ENCODE data around the gene OR2C3. TPM values are rescaled to one million over a fixed set of nuclear protein-coding genes. Genes with fewer than 3 reads are reported as not detected.

The OR2C3 gene
- total RNA-seq, 2 donors from 2014 or later = not detected

DNA sequence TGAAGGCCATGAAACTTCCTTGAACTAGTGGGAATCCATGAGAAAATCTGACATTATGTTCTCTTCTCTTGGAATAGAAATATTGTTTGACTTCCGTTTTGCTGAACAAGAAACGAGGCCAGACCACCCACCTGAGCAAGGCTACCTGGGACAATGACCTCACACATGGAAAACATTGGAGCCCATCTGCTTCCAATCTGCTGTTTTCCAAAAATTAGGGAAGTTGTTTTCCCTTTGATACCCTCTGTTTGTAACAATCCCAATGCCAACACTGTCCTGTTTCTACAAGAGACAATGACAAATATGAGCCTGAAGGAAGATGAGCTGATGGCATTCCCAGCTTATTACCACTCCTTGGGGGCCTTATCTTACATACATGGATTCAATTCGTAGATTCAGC is 29.4 kb downstream of the OR2C3 start:
- Histone ChIP-seq H3K4me3 (no peak overlapping the region), H3K27ac (no peak overlapping the region), H3K36me3 (no peaks in the 10 kb centered on the region), H3K9me3 (no peaks in the 10 kb centered on the region), H3K4me1 (no peaks in the 10 kb centered on the region), H3K27me3 (no peaks in the 10 kb centered on the region)
- TF ChIP-seq, protein P1, sequence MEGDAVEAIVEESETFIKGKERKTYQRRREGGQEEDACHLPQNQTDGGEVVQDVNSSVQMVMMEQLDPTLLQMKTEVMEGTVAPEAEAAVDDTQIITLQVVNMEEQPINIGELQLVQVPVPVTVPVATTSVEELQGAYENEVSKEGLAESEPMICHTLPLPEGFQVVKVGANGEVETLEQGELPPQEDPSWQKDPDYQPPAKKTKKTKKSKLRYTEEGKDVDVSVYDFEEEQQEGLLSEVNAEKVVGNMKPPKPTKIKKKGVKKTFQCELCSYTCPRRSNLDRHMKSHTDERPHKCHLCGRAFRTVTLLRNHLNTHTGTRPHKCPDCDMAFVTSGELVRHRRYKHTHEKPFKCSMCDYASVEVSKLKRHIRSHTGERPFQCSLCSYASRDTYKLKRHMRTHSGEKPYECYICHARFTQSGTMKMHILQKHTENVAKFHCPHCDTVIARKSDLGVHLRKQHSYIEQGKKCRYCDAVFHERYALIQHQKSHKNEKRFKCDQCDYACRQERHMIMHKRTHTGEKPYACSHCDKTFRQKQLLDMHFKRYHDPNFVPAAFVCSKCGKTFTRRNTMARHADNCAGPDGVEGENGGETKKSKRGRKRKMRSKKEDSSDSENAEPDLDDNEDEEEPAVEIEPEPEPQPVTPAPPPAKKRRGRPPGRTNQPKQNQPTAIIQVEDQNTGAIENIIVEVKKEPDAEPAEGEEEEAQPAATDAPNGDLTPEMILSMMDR (IDR thresholded peaks at IDR 0.05) = no peak
- DNase-seq (ENCODE audit: low spot score) = no peak

GRCh38 chr1:247500865-247501264 is 35.4 kb downstream of the OR2C3 start:
- Histone ChIP-seq H3K36me3 (no peaks in the 10 kb centered on the region), H3K27ac (no peak overlapping the region), H3K27me3 (no peaks in the 10 kb centered on the region), H3K9me3 (no peaks in the 10 kb centered on the region), H3K4me1 (no peaks in the 10 kb centered on the region), H3K4me3 (no peak overlapping the region)
- TF ChIP-seq, protein P1 (IDR thresholded peaks at IDR 0.05) = no peak
- DNase-seq (ENCODE audit: low spot score) = no peak

DNA sequence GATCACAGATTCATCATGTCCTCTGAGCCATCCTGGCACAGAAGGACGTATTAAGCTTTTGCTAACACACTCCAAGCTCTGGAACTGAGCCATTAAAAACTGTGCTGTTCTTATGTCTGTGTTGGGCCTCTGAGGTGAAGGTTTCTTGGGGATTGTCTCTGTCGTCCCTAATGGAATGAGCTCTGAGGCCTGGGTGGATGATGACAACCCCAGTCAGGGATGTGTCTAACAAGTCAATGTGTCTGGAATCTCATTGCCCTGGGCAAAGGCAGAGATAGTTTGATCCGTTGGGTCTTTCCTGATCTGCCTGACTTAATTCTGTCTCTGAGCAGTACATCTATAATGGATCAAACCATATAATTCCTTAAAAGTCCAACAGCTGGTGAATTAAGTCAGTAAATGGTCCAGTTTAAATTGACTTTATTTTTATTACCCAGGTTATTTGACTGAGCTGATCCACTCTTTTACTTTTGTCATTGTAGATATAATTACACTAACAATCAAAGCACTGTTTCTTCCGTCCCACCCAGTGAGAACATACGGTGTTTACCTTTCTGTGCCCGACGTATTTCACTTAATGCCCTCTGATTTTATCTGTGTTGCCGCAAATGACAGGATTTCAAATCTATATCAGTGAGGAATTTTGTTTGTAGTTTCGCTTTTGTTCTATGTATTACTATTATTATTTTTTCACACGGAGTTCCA is 39.5 kb downstream of the OR2C3 start:
- H3K36me3 ChIP-seq = no peaks in the 10 kb centered on the region
- H3K27ac ChIP-seq = no peak overlapping the region
- H3K4me1 ChIP-seq = no peaks in the 10 kb centered on the region
- TF ChIP-seq, protein P1 (IDR thresholded peaks at IDR 0.05) = no peak
- no peak overlapping the region for H3K4me3 ChIP-seq
- H3K27me3 ChIP-seq = no peaks in the 10 kb centered on the region
- H3K9me3 ChIP-seq = no peaks in the 10 kb centered on the region
- no peak for DNase-seq (ENCODE audit: low spot score)

DNA sequence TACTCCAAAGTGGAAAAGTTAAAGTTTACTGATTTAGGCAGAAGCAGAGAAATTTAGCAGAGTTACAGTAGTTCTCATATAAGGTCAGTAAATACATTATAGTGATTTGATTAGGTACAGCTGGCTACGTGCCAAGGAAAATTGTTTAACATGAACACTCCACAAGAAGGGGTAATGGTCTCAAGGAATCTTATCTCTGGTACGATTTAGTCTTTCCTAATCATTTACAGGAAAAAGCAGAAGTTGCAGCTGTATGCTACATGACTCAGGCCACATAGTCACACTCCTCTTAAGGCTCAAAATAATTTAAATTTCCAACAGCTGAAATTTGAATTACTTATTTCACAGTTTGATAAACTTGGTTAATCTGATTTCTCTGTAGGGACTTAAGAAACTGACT is 41.5 kb downstream of the OR2C3 start:
- TF ChIP-seq, protein P1 (IDR thresholded peaks at IDR 0.05) = no peak
- Histone ChIP-seq H3K4me3 (no peak overlapping the region), H3K4me1 (no peaks in the 10 kb centered on the region), H3K9me3 (no peaks in the 10 kb centered on the region), H3K27ac (no peak overlapping the region), H3K36me3 (no peaks in the 10 kb centered on the region), H3K27me3 (no peaks in the 10 kb centered on the region)
- no peak for DNase-seq (ENCODE audit: low spot score)

- Histone ChIP-seq H3K4me1 (no peaks in the 10 kb centered on the region), H3K4me3 (no peak overlapping the region), H3K36me3 (no peaks in the 10 kb centered on the region), H3K9me3 (no peaks in the 10 kb centered on the region), H3K27ac (no peak overlapping the region), H3K27me3 (no peaks in the 10 kb centered on the region)
- DNase-seq (ENCODE audit: low spot score) = no peak
- TF ChIP-seq, protein P1 (IDR thresholded peaks at IDR 0.05) = no peak
Measured at GRCh38 chr1:247493106-247493505, 43.1 kb downstream of the OR2C3 start.

GRCh38 chr1:247491328-247491727 is 44.9 kb downstream of the OR2C3 start:
- TF ChIP-seq, protein P1 (IDR thresholded peaks at IDR 0.05) = no peak
- Histone ChIP-seq H3K36me3 (no peaks in the 10 kb centered on the region), H3K9me3 (no peaks in the 10 kb centered on the region), H3K27me3 (no peaks in the 10 kb centered on the region), H3K4me3 (no peak overlapping the region), H3K4me1 (no peaks in the 10 kb centered on the region), H3K27ac (no peak overlapping the region)
- no peak for DNase-seq (ENCODE audit: low spot score)
